Fibroblast of pulmonary artery (primary cell): ENCODE results near the gene CCDC136.

Experiments used
- DNase-seq: peaks from one replicate; pipeline ENCODE4 v3.0.0-alpha.2; 2010; ENCODE audit warnings: low read depth
- H3K4me3 ChIP-seq: replicated peaks from 2 replicates; pipeline ENCODE4 v1.5.1; 2011; ENCODE audit warnings: low read depth, mild to moderate bottlenecking, control low read depth, low read length, moderate library complexity
- CTCF ChIP-seq: IDR thresholded peaks from 2 replicates; pipeline ENCODE4 v1.5.1; 2011; ENCODE audit warnings: mild to moderate bottlenecking, control low read depth, low read length, inconsistent platforms; ENCODE audit errors: missing control alignments

Gene CCDC136

DNA sequence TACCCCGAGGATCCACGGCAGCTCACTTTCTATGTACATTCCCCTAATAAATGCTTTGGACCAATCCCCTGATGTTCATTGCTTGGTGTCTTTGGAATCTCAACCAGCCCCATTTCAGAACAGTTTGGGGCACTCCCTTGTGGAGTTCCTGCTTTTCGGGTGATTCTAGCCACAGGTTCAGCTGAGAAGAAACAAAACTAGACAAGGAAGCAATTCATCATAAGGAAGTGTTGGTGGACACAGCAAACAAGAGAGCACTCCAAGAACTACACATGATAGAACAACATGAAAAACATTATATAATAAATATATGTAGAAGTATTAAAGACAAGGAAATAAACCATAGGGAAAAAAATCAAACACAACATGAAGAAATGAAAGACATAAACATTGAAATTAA, 6.0 kb upstream of the CCDC136 start:
- DNase-seq = no peak
- no peak overlapping the region for H3K4me3 ChIP-seq
- TF ChIP-seq CTCF = no peak

GRCh38 chr7:128788446-128789412, 3.0 kb upstream of the CCDC136 start:
- H3K4me3 ChIP-seq = no peak overlapping the region
- no peak for TF ChIP-seq CTCF

GRCh38 chr7:128790315-128791041, 1.3 kb upstream of the CCDC136 start:
- no peak for TF ChIP-seq CTCF
- DNase-seq = no peak
- peak overlapping the region; percentile 67 for H3K4me3 ChIP-seq

More at GRCh38 chr7:128788446-128789412, 3.0 kb upstream of the CCDC136 start:
- DNase-seq = no peak

DNA sequence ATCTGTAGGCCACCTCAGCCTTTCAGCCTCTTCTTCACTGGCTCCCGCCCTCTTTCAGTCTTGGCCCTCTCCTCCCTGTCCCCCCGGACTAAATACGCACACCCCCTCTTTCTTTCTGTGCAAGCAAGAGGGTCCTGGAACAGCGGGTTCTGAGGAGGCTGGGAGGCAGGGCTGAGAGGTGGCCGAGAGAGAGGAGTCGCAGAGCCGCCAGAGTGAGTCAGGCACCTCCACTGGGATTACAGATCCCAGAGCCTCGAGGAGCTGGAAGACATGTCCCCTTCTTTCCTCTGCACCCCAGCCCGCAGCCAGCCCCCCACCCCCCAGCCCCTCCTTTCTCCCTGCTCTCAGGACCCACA, 182 bp downstream of the CCDC136 start:
- peak overlapping the region; percentile 67 for H3K4me3 ChIP-seq
- DNase-seq = no peak
- TF ChIP-seq CTCF = no peak

DNA sequence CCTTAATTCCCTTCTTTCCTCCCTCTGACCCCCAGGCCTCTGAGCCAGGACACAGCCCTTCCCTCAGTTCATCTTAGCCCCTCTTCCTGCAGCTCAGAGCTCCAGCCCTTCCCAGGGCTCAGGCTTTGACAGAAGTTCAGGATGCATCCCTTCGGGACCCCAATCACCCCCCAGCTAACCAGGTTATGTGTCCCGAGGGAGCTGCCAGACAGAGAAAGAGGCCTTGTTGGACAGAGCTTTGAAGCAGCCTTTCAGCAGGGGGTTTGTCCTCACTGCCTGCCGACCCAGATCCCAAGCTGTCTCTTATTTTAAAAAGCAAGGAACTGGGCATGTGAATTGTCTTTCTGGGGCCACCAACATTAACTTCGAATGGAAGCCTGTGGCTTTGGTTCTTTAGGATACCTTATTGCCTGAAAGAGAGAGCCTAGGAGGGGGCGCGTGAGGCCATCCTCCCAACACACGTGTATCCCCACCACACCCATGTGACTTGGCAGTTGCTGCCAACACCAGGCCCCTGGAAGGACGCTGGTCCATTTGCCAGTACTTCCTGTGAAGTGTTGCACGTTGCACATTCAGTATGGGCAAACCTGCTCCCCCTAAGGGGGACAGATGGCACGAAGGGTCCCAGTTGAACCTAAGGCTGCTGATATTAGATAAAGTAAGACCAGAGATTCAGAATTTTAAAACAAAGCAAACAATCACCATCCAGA, 858 bp downstream of the CCDC136 start:
- no peak overlapping the region for H3K4me3 ChIP-seq
- TF ChIP-seq CTCF = no peak

GRCh38 chr7:128793181-128793547, 1.4 kb downstream of the CCDC136 start:
- no peak overlapping the region for H3K4me3 ChIP-seq
- TF ChIP-seq CTCF = no peak
- DNase-seq = no peak

More for the DNA sequence above, 858 bp downstream of the CCDC136 start:
- no peak for DNase-seq
